ENCODE measurements around the gene SWT1. TPM values are rescaled to one million over a fixed set of nuclear protein-coding genes. Genes with fewer than 3 reads are reported as not detected.

SWT1 gene
- total and polyA plus RNA-seq, 3 experiments from 2014 or later = 2.3 to 2.7 (median 2.7) TPM

- no peaks in the 10 kb centered on the region for H3K36me3 ChIP-seq (ENCODE audit: insufficient read depth, low read length)
- no peaks in the 10 kb centered on the region for H3K4me1 ChIP-seq (ENCODE audit: insufficient read depth, low read length)
- ChIA-PET POLR2A (no interaction called here), CTCF (interaction anchor here (1.1 kb wide), 1 partner anchor 55 kb away, joined by 3 read pairs; the partner anchor contains the start of gene IVNS1ABP)
- Mint-ChIP-seq H3K4me1 (peaks cover 10 to 18% (median 16%) of the 10 kb centered on the region in 3 donors), H3K36me3 (peaks cover 0 to 9% (median 2%) of the 10 kb centered on the region in 3 donors), H3K9me3 (no peaks in the 10 kb centered on the region), H3K27ac (peak overlapping the region in 1 of 8 donors; percentile 2), H3K4me3 (no peak overlapping the region), H3K27me3 (peaks cover 0 to 2% of the 10 kb centered on the region in 2 donors)
- no peaks in the 10 kb centered on the region for H3K27me3 ChIP-seq (ENCODE audit: insufficient read depth, low read length, poor library complexity, severe bottlenecking)
- H3K9me3 ChIP-seq (ENCODE audit: low read length) = no peaks in the 10 kb centered on the region
- H3K4me3 ChIP-seq (ENCODE audit: low read length) = no peak overlapping the region
- no peak overlapping the region for H3K27ac ChIP-seq (ENCODE audit: low read depth, low read length)
- no peak for DNase-seq
Measured at GRCh38 chr1:185262151-185262550, 105.2 kb downstream of the SWT1 start.

- H3K4me1 Mint-ChIP-seq = peaks cover 2 to 9% (median 6%) of the 10 kb centered on the region in 3 donors
- H3K36me3 ChIP-seq (ENCODE audit: insufficient read depth, low read length) = no peaks in the 10 kb centered on the region
- H3K9me3 ChIP-seq (ENCODE audit: low read length) = no peaks in the 10 kb centered on the region
- ChIA-PET POLR2A (no interaction called here), CTCF (no interaction called here)
- DNase-seq = no peak
- H3K4me3 ChIP-seq (ENCODE audit: low read length) = no peak overlapping the region
- H3K27ac Mint-ChIP-seq = no peak overlapping the region
- peaks cover 0 to 9% (median 2%) of the 10 kb centered on the region in 3 donors for H3K36me3 Mint-ChIP-seq
- H3K9me3 Mint-ChIP-seq = no peaks in the 10 kb centered on the region
- no peak overlapping the region for H3K4me3 Mint-ChIP-seq
- no peak overlapping the region for H3K27ac ChIP-seq (ENCODE audit: low read depth, low read length)
- H3K4me1 ChIP-seq (ENCODE audit: insufficient read depth, low read length) = no peaks in the 10 kb centered on the region
- peaks cover 0 to 2% of the 10 kb centered on the region in 2 donors for H3K27me3 Mint-ChIP-seq
- H3K27me3 ChIP-seq (ENCODE audit: insufficient read depth, low read length, poor library complexity, severe bottlenecking) = no peaks in the 10 kb centered on the region
Measured at GRCh38 chr1:185263292-185263691, 106.3 kb downstream of the SWT1 start.

- peaks cover 0 to 9% (median 2%) of the 10 kb centered on the region in 3 donors for H3K36me3 Mint-ChIP-seq
- H3K4me1 ChIP-seq (ENCODE audit: insufficient read depth, low read length) = no peaks in the 10 kb centered on the region
- no peaks in the 10 kb centered on the region for H3K9me3 Mint-ChIP-seq
- peaks cover under 1 to 4% (median 1%) of the 10 kb centered on the region in 3 donors for H3K4me1 Mint-ChIP-seq
- H3K27ac ChIP-seq (ENCODE audit: low read depth, low read length) = no peak overlapping the region
- no peaks in the 10 kb centered on the region for H3K36me3 ChIP-seq (ENCODE audit: insufficient read depth, low read length)
- CTCF ChIA-PET = no interaction called here
- no peaks in the 10 kb centered on the region for H3K9me3 ChIP-seq (ENCODE audit: low read length)
- H3K27me3 ChIP-seq (ENCODE audit: insufficient read depth, low read length, poor library complexity, severe bottlenecking) = no peaks in the 10 kb centered on the region
- H3K27ac Mint-ChIP-seq = peak overlapping the region in 1 of 8 donors; percentile 41
- peaks cover 0 to 2% of the 10 kb centered on the region in 2 donors for H3K27me3 Mint-ChIP-seq
- no peak overlapping the region for H3K4me3 ChIP-seq (ENCODE audit: low read length)
- POLR2A ChIA-PET = no interaction called here
- DNase-seq = no peak
- no peak overlapping the region for H3K4me3 Mint-ChIP-seq
Measured at GRCh38 chr1:185263780-185264179, 106.8 kb downstream of the SWT1 start.

- H3K4me1 Mint-ChIP-seq = no peaks in the 10 kb centered on the region
- no peak overlapping the region for H3K27ac Mint-ChIP-seq
- H3K27me3 ChIP-seq (ENCODE audit: insufficient read depth, low read length, poor library complexity, severe bottlenecking) = no peaks in the 10 kb centered on the region
- POLR2A ChIA-PET = no interaction called here
- no peaks in the 10 kb centered on the region for H3K4me1 ChIP-seq (ENCODE audit: insufficient read depth, low read length)
- peaks cover 0 to 9% (median 0%) of the 10 kb centered on the region in 3 donors for H3K36me3 Mint-ChIP-seq
- no peaks in the 10 kb centered on the region for H3K9me3 Mint-ChIP-seq
- H3K27me3 Mint-ChIP-seq = peaks cover 0 to 2% of the 10 kb centered on the region in 2 donors
- no peak overlapping the region for H3K4me3 ChIP-seq (ENCODE audit: low read length)
- no peak overlapping the region for H3K27ac ChIP-seq (ENCODE audit: low read depth, low read length)
- no peak overlapping the region for H3K4me3 Mint-ChIP-seq
- DNase-seq = no peak
- no peaks in the 10 kb centered on the region for H3K36me3 ChIP-seq (ENCODE audit: insufficient read depth, low read length)
- H3K9me3 ChIP-seq (ENCODE audit: low read length) = no peaks in the 10 kb centered on the region
- CTCF ChIA-PET = interaction anchor here (2.5 kb wide), 1 partner anchor 16 kb away, joined by 10 read pairs; no protein-coding TSS in a partner anchor
Measured at GRCh38 chr1:185265314-185265713, 108.3 kb downstream of the SWT1 start.

- Histone ChIP-seq H3K4me3 (ENCODE audit: low read length) (no peak overlapping the region), H3K4me1 (ENCODE audit: insufficient read depth, low read length) (no peaks in the 10 kb centered on the region), H3K27me3 (ENCODE audit: insufficient read depth, low read length, poor library complexity, severe bottlenecking) (no peaks in the 10 kb centered on the region), H3K27ac (ENCODE audit: low read depth, low read length) (no peak overlapping the region), H3K9me3 (ENCODE audit: low read length) (no peaks in the 10 kb centered on the region), H3K36me3 (ENCODE audit: insufficient read depth, low read length) (no peaks in the 10 kb centered on the region)
- peaks cover 0 to 4% (median under 1%) of the 10 kb centered on the region in 3 donors for H3K36me3 Mint-ChIP-seq
- no peak for DNase-seq
- no peak overlapping the region for H3K27ac Mint-ChIP-seq
- no peaks in the 10 kb centered on the region for H3K9me3 Mint-ChIP-seq
- H3K4me3 Mint-ChIP-seq = no peak overlapping the region
- no peaks in the 10 kb centered on the region for H3K4me1 Mint-ChIP-seq
- CTCF ChIA-PET = no interaction called here
- no peaks in the 10 kb centered on the region for H3K27me3 Mint-ChIP-seq
- POLR2A ChIA-PET = no interaction called here
Measured at GRCh38 chr1:185267301-185267700, 110.3 kb downstream of the SWT1 start.

GRCh38 chr1:185267701-185268100 is 110.7 kb downstream of the SWT1 start:
- Mint-ChIP-seq H3K27me3 (no peaks in the 10 kb centered on the region), H3K9me3 (no peaks in the 10 kb centered on the region), H3K4me1 (no peaks in the 10 kb centered on the region), H3K27ac (no peak overlapping the region), H3K4me3 (no peak overlapping the region), H3K36me3 (peaks cover 0 to 4% (median 1%) of the 10 kb centered on the region in 3 donors)
- Histone ChIP-seq H3K27ac (ENCODE audit: low read depth, low read length) (no peak overlapping the region), H3K4me1 (ENCODE audit: insufficient read depth, low read length) (no peaks in the 10 kb centered on the region), H3K9me3 (ENCODE audit: low read length) (no peaks in the 10 kb centered on the region), H3K27me3 (ENCODE audit: insufficient read depth, low read length, poor library complexity, severe bottlenecking) (no peaks in the 10 kb centered on the region), H3K4me3 (ENCODE audit: low read length) (no peak overlapping the region), H3K36me3 (ENCODE audit: insufficient read depth, low read length) (no peaks in the 10 kb centered on the region)
- CTCF ChIA-PET = interaction anchor here (0.5 kb wide), 1 partner anchor 22 kb away, joined by 3 read pairs; no protein-coding TSS in a partner anchor
- no peak for DNase-seq
- POLR2A ChIA-PET = no interaction called here

- H3K27me3 Mint-ChIP-seq = no peaks in the 10 kb centered on the region
- H3K4me1 Mint-ChIP-seq = no peaks in the 10 kb centered on the region
- POLR2A ChIA-PET = no interaction called here
Measured at GRCh38 chr1:185268352-185268751, 111.4 kb downstream of the SWT1 start.

GRCh38 chr1:185271921-185272320 is 115.0 kb downstream of the SWT1 start:
- ChIA-PET CTCF (no interaction called here), POLR2A (no interaction called here)
- no peak for DNase-seq
- H3K4me1 ChIP-seq (ENCODE audit: insufficient read depth, low read length) = no peaks in the 10 kb centered on the region
- H3K36me3 Mint-ChIP-seq = peaks cover 0 to 1% (median 0%) of the 10 kb centered on the region in 3 donors
- no peaks in the 10 kb centered on the region for H3K9me3 Mint-ChIP-seq
- H3K27ac Mint-ChIP-seq = no peak overlapping the region
- H3K4me3 ChIP-seq (ENCODE audit: low read length) = no peak overlapping the region
- no peaks in the 10 kb centered on the region for H3K9me3 ChIP-seq (ENCODE audit: low read length)
- H3K27me3 Mint-ChIP-seq = no peaks in the 10 kb centered on the region
- H3K27ac ChIP-seq (ENCODE audit: low read depth, low read length) = no peak overlapping the region
- no peaks in the 10 kb centered on the region for H3K27me3 ChIP-seq (ENCODE audit: insufficient read depth, low read length, poor library complexity, severe bottlenecking)
- H3K4me3 Mint-ChIP-seq = no peak overlapping the region
- no peaks in the 10 kb centered on the region for H3K4me1 Mint-ChIP-seq
- no peaks in the 10 kb centered on the region for H3K36me3 ChIP-seq (ENCODE audit: insufficient read depth, low read length)

More at GRCh38 chr1:185268352-185268751, 111.4 kb downstream of the SWT1 start:
- Histone ChIP-seq H3K27me3 (ENCODE audit: insufficient read depth, low read length, poor library complexity, severe bottlenecking) (no peaks in the 10 kb centered on the region), H3K27ac (ENCODE audit: low read depth, low read length) (no peak overlapping the region), H3K4me3 (ENCODE audit: low read length) (no peak overlapping the region), H3K9me3 (ENCODE audit: low read length) (no peaks in the 10 kb centered on the region), H3K4me1 (ENCODE audit: insufficient read depth, low read length) (no peaks in the 10 kb centered on the region), H3K36me3 (ENCODE audit: insufficient read depth, low read length) (no peaks in the 10 kb centered on the region)
- CTCF ChIA-PET = interaction anchor here (0.5 kb wide), 1 partner anchor 22 kb away, joined by 3 read pairs; no protein-coding TSS in a partner anchor
- DNase-seq = no peak
- H3K36me3 Mint-ChIP-seq = peaks cover 0 to 4% (median 1%) of the 10 kb centered on the region in 3 donors
- no peak overlapping the region for H3K27ac Mint-ChIP-seq
- H3K9me3 Mint-ChIP-seq = no peaks in the 10 kb centered on the region
- H3K4me3 Mint-ChIP-seq = no peak overlapping the region

Measured in CD8-positive, alpha-beta memory T cell (primary cell).